Renal cortex interstitium (tissue), 11 donors: Measurements from ENCODE around the gene TMEM14C. TPM values are rescaled to one million over a fixed set of nuclear protein-coding genes. Genes with fewer than 3 reads are reported as not detected.
A peak's percentile ranks its signal among the peaks of the same experiment; 100 is the strongest.
"Not testable (repeated sequence)": the region's sequence is repeated elsewhere in the genome, so short reads cannot be mapped to it uniquely, and the experiment has no call there.

Experiments
- DNase-seq, 11 donors: peaks; one replicate each; pipeline ENCODE4 v3.0.0-alpha.2; 2013; ENCODE audit warnings: low read depth in 9 of 11, low spot score in 4 of 11; ENCODE audit errors: extremely low read depth in 1 of 11
- polyA plus RNA-seq, 3 donors: library from polyadenylated mRNA; unstranded; fragments of 120-200 nt; gene quantifications; one replicate each; pipeline ENCODE4 v1.2.1, GENCODE V29; 2013; ENCODE audit not compliant: insufficient read length in 3 of 3

The TMEM14C gene
- polyA plus RNA-seq, 3 donors: 147 to 181 (median 149) TPM

GRCh38 chr6:10696655-10697054 is 26.2 kb upstream of the TMEM14C start:
- no peak for DNase-seq

- no peak for DNase-seq
Measured at GRCh38 chr6:10713962-10714361, 8.9 kb upstream of the TMEM14C start.

GRCh38 chr6:10719296-10719963 is 3.4 kb upstream of the TMEM14C start:
- DNase-seq: no peak

- DNase-seq: no peak
Measured at GRCh38 chr6:10719964-10720264, 3.0 kb upstream of the TMEM14C start.

GRCh38 chr6:10720265-10720959 is 2.5 kb upstream of the TMEM14C start:
- peak in 4 of 11 donors; percentile 15 to 34 (median 22) for DNase-seq

GRCh38 chr6:10720960-10721849 is 1.7 kb upstream of the TMEM14C start:
- not testable (repeated sequence) for DNase-seq

GRCh38 chr6:10721850-10722569 is 860 bp upstream of the TMEM14C start:
- no peak for DNase-seq

- DNase-seq: no peak
Measured at GRCh38 chr6:10722570-10722819, 375 bp upstream of the TMEM14C start.

- DNase-seq: no peak
Measured at GRCh38 chr6:10723567-10723881, 654 bp downstream of the TMEM14C start.

- DNase-seq: no peak
Measured at GRCh38 chr6:10725044-10725443, 2.2 kb downstream of the TMEM14C start.

GRCh38 chr6:10725716-10726115 is 2.8 kb downstream of the TMEM14C start:
- no peak for DNase-seq

GRCh38 chr6:10730254-10730653 is 7.4 kb downstream of the TMEM14C start:
- DNase-seq: no peak

GRCh38 chr6:10733151-10733715 is 10.4 kb downstream of the TMEM14C start:
- no peak for DNase-seq

- DNase-seq: no peak
Measured at GRCh38 chr6:10733863-10734262, 11.0 kb downstream of the TMEM14C start.

- no peak for DNase-seq
Measured at GRCh38 chr6:10736731-10737130, 13.9 kb downstream of the TMEM14C start.

GRCh38 chr6:10740061-10740460 is 17.2 kb downstream of the TMEM14C start:
- DNase-seq: no peak

GRCh38 chr6:10741643-10742042 is 18.8 kb downstream of the TMEM14C start:
- not testable (repeated sequence) for DNase-seq

GRCh38 chr6:10742251-10742650 is 19.4 kb downstream of the TMEM14C start:
- DNase-seq: no peak

GRCh38 chr6:10743515-10743914 is 20.6 kb downstream of the TMEM14C start:
- no peak for DNase-seq

- no peak for DNase-seq
Measured at GRCh38 chr6:10745116-10745515, 22.2 kb downstream of the TMEM14C start.
